K562 (cell line): ENCODE data around the gene RALY. TPM values are rescaled to one million over a fixed set of nuclear protein-coding genes. Genes with fewer than 3 reads are reported as not detected.

Experiments used
- ATF7 ChIP-seq: fragments of 450-650 bp; IDR thresholded peaks from 2 replicates; pipeline ENCODE4 v1.7.1; 2014; ENCODE audit warnings: mild to moderate bottlenecking, moderate library complexity
- CREM ChIP-seq: IDR thresholded peaks from 2 replicates; pipeline ENCODE4 v1.6.1; 2014; ENCODE audit warnings: antibody characterized with exemption, low read depth
- ELF2 ChIP-seq: fragments of 250-450 bp; sonication (Bioruptor Pico); IDR thresholded peaks from 2 replicates; pipeline ENCODE4 v1.5.0; 2021; ENCODE audit warnings: mild to moderate bottlenecking
- GABPA ChIP-seq: fragments of 200-800 bp; sonication (Bioruptor generic); conservative IDR thresholded peaks from 2 replicates; pipeline ENCODE4 v1.6.1; 2016; ENCODE audit warnings: low read depth, missing genetic modification characterization, missing compliant biosample characterization
- HDAC3 ChIP-seq: fragments of 450-650 bp; IDR thresholded peaks from 2 replicates; pipeline ENCODE4 v1.6.1; 2018; ENCODE audit warnings: borderline replicate concordance, mild to moderate bottlenecking, moderate library complexity; ENCODE audit not compliant: partially characterized antibody
- HLTF ChIP-seq: fragments of 450-650 bp; IDR thresholded peaks from 2 replicates; pipeline ENCODE4 v1.6.1; 2016
- JUND ChIP-seq, 2 experiments: IDR thresholded peaks; 2 replicates in 1 of 2; 3 replicates in 1 of 2; pipeline ENCODE4 v1.6.1; 2011; ENCODE audit warnings: borderline replicate concordance in 2 of 2, low read depth in 2 of 2, low read length in 2 of 2, improper control_type of control experiment in 1 of 2, missing biosample characterization in 1 of 2, missing genetic modification characterization in 1 of 2, missing genetic modification reagents in 1 of 2
- KAT8 ChIP-seq: fragments of 450-650 bp; IDR thresholded peaks from 2 replicates; pipeline ENCODE4 v1.6.1; 2016; ENCODE audit warnings: low read depth, mild to moderate bottlenecking
- NFE2 ChIP-seq: IDR thresholded peaks from 2 replicates; pipeline ENCODE4 v1.6.1; 2014; ENCODE audit warnings: antibody characterized with exemption, low read depth
- NONO ChIP-seq, 2 experiments: fragments of 200-400 bp in 1 of 2; fragments of 450-650 bp in 1 of 2; formaldehyde crosslinking in 1 of 2; IDR thresholded peaks; 2 replicates each; pipeline ENCODE4 v1.6.1; 2017; ENCODE audit warnings: low read depth in 2 of 2, mild to moderate bottlenecking in 2 of 2, moderate library complexity in 2 of 2, low read length in 1 of 2
- NRF1 ChIP-seq, 2 experiments: fragments of 450-650 bp; IDR thresholded peaks in 1 of 2; conservative IDR thresholded peaks in 1 of 2; 2 replicates each; pipeline ENCODE4 v1.6.1; 2014; ENCODE audit warnings: mild to moderate bottlenecking in 2 of 2
- POLR2AphosphoS2 ChIP-seq: IDR thresholded peaks from 2 replicates; pipeline ENCODE4 v1.6.1; 2012; ENCODE audit warnings: low read length, improper control_type of control experiment
- POLR2AphosphoS5 ChIP-seq: IDR thresholded peaks from 2 replicates; pipeline ENCODE4 v1.6.1; 2011; ENCODE audit warnings: mild to moderate bottlenecking, low read depth, low read length, moderate library complexity; ENCODE audit not compliant: control insufficient read depth, insufficient read depth
- PURB ChIP-seq: sonication (generic); formaldehyde crosslinking; IDR thresholded peaks from 2 replicates; pipeline ENCODE4 v1.9.0; 2021; ENCODE audit warnings: low read depth, mild to moderate bottlenecking, missing genetic modification reagents
- SAFB2 ChIP-seq: fragments of 200-400 bp; formaldehyde crosslinking; IDR thresholded peaks from 2 replicates; pipeline ENCODE4 v1.6.1; 2018; ENCODE audit warnings: borderline replicate concordance, low read length, low read depth, moderate library complexity; ENCODE audit not compliant: severe bottlenecking
- SETDB1 ChIP-seq: IDR thresholded peaks from one replicate; pipeline ENCODE4 v1.6.1; 2012; ENCODE audit warnings: low read length, control low read depth, inconsistent platforms
- SMAD1 ChIP-seq: fragments of 150-350 bp; IDR thresholded peaks from 2 replicates; pipeline ENCODE4 v1.6.1; 2014; ENCODE audit warnings: low read length, low read depth; ENCODE audit not compliant: partially characterized antibody
- TCF7L2 ChIP-seq: fragments of 150-350 bp; IDR thresholded peaks from 2 replicates; pipeline ENCODE4 v1.6.1; 2016; ENCODE audit warnings: low read depth, mild to moderate bottlenecking, low read length, moderate library complexity
- TEAD2 ChIP-seq: fragments of 450-650 bp; IDR thresholded peaks from 2 replicates; pipeline ENCODE4 v1.6.1; 2016; ENCODE audit warnings: missing genetic modification characterization, control low read depth, missing compliant biosample characterization
- ZBTB1 ChIP-seq: sonication (generic); formaldehyde crosslinking; IDR thresholded peaks from 2 replicates; pipeline ENCODE4 v1.8.1; 2023; ENCODE audit warnings: missing genetic modification reagents, low read depth, mild to moderate bottlenecking, borderline replicate concordance
- ZNF146 ChIP-seq: IDR thresholded peaks from one replicate; pipeline ENCODE4 v1.6.1; 2018; ENCODE audit warnings: missing compliant biosample characterization; ENCODE audit not compliant: unreplicated experiment
- ZNF57 ChIP-seq: fragments of 450-650 bp; formaldehyde crosslinking; IDR thresholded peaks from 2 replicates; pipeline ENCODE4 v1.4.0; 2020; ENCODE audit warnings: mild to moderate bottlenecking, moderate library complexity
- ZNF586 ChIP-seq: fragments of 450-650 bp; formaldehyde crosslinking; conservative IDR thresholded peaks from 2 replicates; pipeline ENCODE4 v1.4.0; 2020; ENCODE audit warnings: mild to moderate bottlenecking, moderate library complexity
- ZNF589 ChIP-seq: fragments of 200-800 bp; sonication (Bioruptor generic); IDR thresholded peaks from 2 replicates; pipeline ENCODE4 v1.6.1; 2016; ENCODE audit warnings: low read depth, missing genetic modification characterization, missing compliant biosample characterization
- ZNF695 ChIP-seq: fragments of 450-650 bp; formaldehyde crosslinking; IDR thresholded peaks from 2 replicates; pipeline ENCODE4 v1.4.0; 2020; ENCODE audit warnings: mild to moderate bottlenecking, moderate library complexity
- ZNF696 ChIP-seq: fragments of 250-450 bp; sonication (Bioruptor Pico); conservative IDR thresholded peaks from 2 replicates; pipeline ENCODE4 v1.4.0; 2020; ENCODE audit warnings: mild to moderate bottlenecking, moderate library complexity
- ZNF79 ChIP-seq: fragments of 250-450 bp; sonication (Bioruptor Pico); IDR thresholded peaks from 2 replicates; pipeline ENCODE4 v1.4.0; 2020; ENCODE audit warnings: low read depth, mild to moderate bottlenecking, moderate library complexity
- polyA plus RNA-seq, 8 experiments: library from polyadenylated mRNA; depleted of rRNA in 4 of 8; stranded (reverse) in 5 of 8; unstranded in 3 of 8; fragments of >200 nt; fragmentation: Nextera tagmentation in 2 of 8; fragmentation: Illumina TruSeq in 1 of 8; extraction: Ambion mirVana in 2 of 8; extraction: Trizol in 1 of 8; gene quantifications; 2 replicates each; pipeline versions ENCODE4 v1.2.1 to v1.2.3, GENCODE V29; 2011 to 2014; ENCODE audit warnings: inconsistent platforms in 1 of 8, missing spikeins in 1 of 8
- total RNA-seq, 7 experiments: library from RNA; depleted of rRNA in 6 of 7; stranded (reverse); fragments of >200 nt in 6 of 7; fragmentation: Illumina TruSeq in 2 of 7; extraction: Trizol in 2 of 7; gene quantifications; 2 replicates each; pipeline versions ENCODE4 v1.2.1 to v1.2.3, GENCODE V29; 2011 to 2021; ENCODE audit warnings: low replicate concordance in 1 of 7
- TF ChIP-seq, protein P1 (sequence below): sonication (generic); formaldehyde crosslinking; IDR thresholded peaks from 2 replicates; pipeline ENCODE4 v1.9.0; 2022; ENCODE audit warnings: mild to moderate bottlenecking, missing genetic modification reagents
- TF ChIP-seq, protein P2 (sequence below): sonication (generic); formaldehyde crosslinking; IDR thresholded peaks from 2 replicates; pipeline ENCODE4 v1.8.0; 2022; ENCODE audit warnings: mild to moderate bottlenecking, missing genetic modification reagents

The RALY gene
- total and polyA plus RNA-seq, 9 of the 15 experiments (the other 6 are each of a cell fraction or from before 2014, with no cell fraction given), result 0.80 to 207 (median 128) TPM

DNA sequence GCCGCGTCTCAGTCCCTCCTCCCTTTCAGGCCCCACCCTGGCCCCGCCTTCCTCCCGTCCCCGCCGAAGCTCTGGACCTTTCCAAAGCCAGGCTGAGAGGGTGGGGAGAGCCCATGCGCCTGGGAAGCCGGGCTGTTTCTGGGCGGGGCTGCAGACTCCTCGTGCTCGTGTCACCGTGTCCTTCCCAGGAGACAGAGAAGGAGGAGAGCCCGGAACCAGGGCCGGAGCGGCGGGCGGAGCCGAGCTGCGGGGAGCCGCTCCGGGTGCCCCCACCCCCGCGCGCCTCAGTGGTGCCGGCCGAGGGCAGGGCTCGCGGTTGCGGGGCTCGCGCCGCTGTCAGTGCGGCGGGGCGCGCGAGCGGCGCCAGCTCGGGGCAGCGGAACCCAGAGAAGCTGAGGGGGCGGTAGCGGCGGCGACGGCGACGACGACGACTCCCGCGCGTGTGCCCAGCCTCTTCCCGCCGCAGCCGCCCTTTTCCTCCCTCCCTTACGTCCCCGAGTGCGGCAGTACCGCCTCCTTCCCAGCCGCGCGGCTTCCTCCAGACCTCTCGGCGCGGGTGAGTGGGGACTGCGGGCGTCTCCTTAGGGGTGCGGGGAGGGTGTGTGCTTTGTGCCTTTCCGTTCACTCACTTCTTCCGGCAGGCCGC is at the start of gene RALY (continued):
- TF ChIP-seq ZNF696 (CRISPR knock-in tag), result no peak
- TF ChIP-seq ZBTB1 (CRISPR knock-in tag), result no peak
- TF ChIP-seq ATF7, result peak; percentile 99
- peak; percentile 91 for TF ChIP-seq TCF7L2
- TF ChIP-seq SAFB2, result no peak
- no peak for TF ChIP-seq NFE2
- TF ChIP-seq CREM, result peak; percentile 62
- TF ChIP-seq, protein P1, sequence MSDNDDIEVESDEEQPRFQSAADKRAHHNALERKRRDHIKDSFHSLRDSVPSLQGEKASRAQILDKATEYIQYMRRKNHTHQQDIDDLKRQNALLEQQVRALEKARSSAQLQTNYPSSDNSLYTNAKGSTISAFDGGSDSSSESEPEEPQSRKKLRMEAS, result peak; percentile 86
- no peak for TF ChIP-seq HDAC3
- no peak for TF ChIP-seq PURB (CRISPR knock-in tag)
- TF ChIP-seq SETDB1, result no peak
- TF ChIP-seq ZNF589 (CRISPR knock-in tag), result no peak
- TF ChIP-seq POLR2AphosphoS2, result no peak
- no peak for TF ChIP-seq SMAD1
- TF ChIP-seq TEAD2, result no peak
- no peak for TF ChIP-seq HLTF
- peak; percentile 71 to 100 for TF ChIP-seq NONO (IDR thresholded peaks at IDR 0.05; ENCODE audit: low read depth in 2 of 2, low read length in 1 of 2)
- no peak for TF ChIP-seq ZNF586 (CRISPR knock-in tag)
- no peak for TF ChIP-seq KAT8
- TF ChIP-seq, protein P2, sequence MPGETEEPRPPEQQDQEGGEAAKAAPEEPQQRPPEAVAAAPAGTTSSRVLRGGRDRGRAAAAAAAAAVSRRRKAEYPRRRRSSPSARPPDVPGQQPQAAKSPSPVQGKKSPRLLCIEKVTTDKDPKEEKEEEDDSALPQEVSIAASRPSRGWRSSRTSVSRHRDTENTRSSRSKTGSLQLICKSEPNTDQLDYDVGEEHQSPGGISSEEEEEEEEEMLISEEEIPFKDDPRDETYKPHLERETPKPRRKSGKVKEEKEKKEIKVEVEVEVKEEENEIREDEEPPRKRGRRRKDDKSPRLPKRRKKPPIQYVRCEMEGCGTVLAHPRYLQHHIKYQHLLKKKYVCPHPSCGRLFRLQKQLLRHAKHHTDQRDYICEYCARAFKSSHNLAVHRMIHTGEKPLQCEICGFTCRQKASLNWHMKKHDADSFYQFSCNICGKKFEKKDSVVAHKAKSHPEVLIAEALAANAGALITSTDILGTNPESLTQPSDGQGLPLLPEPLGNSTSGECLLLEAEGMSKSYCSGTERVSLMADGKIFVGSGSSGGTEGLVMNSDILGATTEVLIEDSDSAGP (CRISPR knock-in tag), result no peak
- peak; percentile 69 to 77 for TF ChIP-seq NRF1 (conservative IDR thresholded peaks at IDR 0.05 in 1 of 2, IDR thresholded peaks at IDR 0.05 in 1 of 2)
- TF ChIP-seq POLR2AphosphoS5, result peak; percentile 80
- TF ChIP-seq ZNF695 (CRISPR knock-in tag), result no peak
- TF ChIP-seq JUND (IDR thresholded peaks at IDR 0.05; ENCODE audit: borderline replicate concordance, low read depth, low read length), result peak; percentile 90
- TF ChIP-seq JUND (tag; IDR thresholded peaks at IDR 0.05; ENCODE audit: borderline replicate concordance, low read depth, low read length), result no peak
- TF ChIP-seq ZNF57 (CRISPR knock-in tag), result no peak
- no peak for TF ChIP-seq GABPA (tag)
- TF ChIP-seq ZNF146 (CRISPR knock-in tag), result no peak
- TF ChIP-seq ZNF79 (CRISPR knock-in tag), result no peak
- no peak for TF ChIP-seq ELF2 (CRISPR knock-in tag)
